Activated CD4-positive, alpha-beta memory T cell treated with anti-CD3 and anti-CD28 coated beads for 36 hours (primary cell): ENCODE measurements around the gene DBF4B. TPM values are rescaled to one million over a fixed set of nuclear protein-coding genes. Genes with fewer than 3 reads are reported as not detected.
"Not testable (repeated sequence)": the region's sequence is repeated elsewhere in the genome, so short reads cannot be mapped to it uniquely, and the experiment has no call there.

Experiments used
- CTCF ChIA-PET: fragments of 350-600 bp; sonication (Branson Sonifier 250); formaldehyde crosslinking; loops from one replicate; lab custom pipeline; 2021; ENCODE audit warnings: antibody characterized with exemption, inconsistent platforms; lab: Charles Lee
- POLR2A ChIA-PET: fragments of 350-600 bp; sonication (Branson Sonifier 250); formaldehyde crosslinking; loops from one replicate; lab custom pipeline; 2021; ENCODE audit warnings: antibody characterized with exemption; lab: Charles Lee
- DNase-seq: peaks from one replicate; pipeline ENCODE4 v3.0.0-alpha.2; 2020
- H3K27ac Mint-ChIP-seq: one replicate; pipeline ENCODE4 v1.8.0; 2021; ENCODE audit warnings: mixed read lengths
- H3K27me3 Mint-ChIP-seq: one replicate; pipeline ENCODE4 v1.8.0; 2021; ENCODE audit warnings: mixed read lengths
- H3K36me3 Mint-ChIP-seq: one replicate; pipeline ENCODE4 v1.8.0; 2021; ENCODE audit warnings: mixed read lengths
- H3K4me1 Mint-ChIP-seq: one replicate; pipeline ENCODE4 v1.8.0; 2021; ENCODE audit warnings: low read depth, mixed read lengths
- H3K4me3 Mint-ChIP-seq: one replicate; pipeline ENCODE4 v1.8.0; 2021; ENCODE audit warnings: mild to moderate bottlenecking, mixed read lengths
- H3K9me3 Mint-ChIP-seq: one replicate; pipeline ENCODE4 v1.8.0; 2021; ENCODE audit warnings: mixed read lengths
- intact Hi-C: fragments of 100-400 bp; cut with micrococcal nuclease; formaldehyde crosslinking; loops from one replicate; pipeline ENCODE4 v1.15.1; 2023
- total RNA-seq, 2 experiments: library from RNA; stranded (reverse); gene quantifications; one replicate each; pipeline ENCODE4 v1.2.3, GENCODE V29; 2021

The DBF4B gene, protein sequence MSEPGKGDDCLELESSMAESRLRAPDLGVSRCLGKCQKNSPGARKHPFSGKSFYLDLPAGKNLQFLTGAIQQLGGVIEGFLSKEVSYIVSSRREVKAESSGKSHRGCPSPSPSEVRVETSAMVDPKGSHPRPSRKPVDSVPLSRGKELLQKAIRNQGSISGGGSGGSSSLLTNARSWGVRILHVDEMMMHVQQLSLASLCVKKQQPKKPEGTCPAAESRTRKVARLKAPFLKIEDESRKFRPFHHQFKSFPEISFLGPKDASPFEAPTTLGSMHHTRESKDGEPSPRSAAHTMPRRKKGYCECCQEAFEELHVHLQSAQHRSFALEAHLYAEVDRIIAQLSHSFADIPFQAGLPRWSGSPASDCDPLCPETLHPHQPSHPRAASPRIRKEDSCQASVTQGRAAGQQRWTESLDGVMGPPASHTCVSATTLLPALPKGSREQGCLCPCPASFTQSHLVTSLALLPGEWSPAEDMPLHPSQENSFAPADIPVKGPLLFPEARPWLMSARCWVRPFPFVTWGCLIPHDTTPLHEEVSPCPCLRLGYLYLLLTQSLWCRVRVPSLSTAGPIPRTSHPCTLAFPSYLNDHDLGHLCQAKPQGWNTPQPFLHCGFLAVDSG
- total RNA-seq, result 10 to 100 TPM; 25.9 to 27.9 TPM

DNA sequence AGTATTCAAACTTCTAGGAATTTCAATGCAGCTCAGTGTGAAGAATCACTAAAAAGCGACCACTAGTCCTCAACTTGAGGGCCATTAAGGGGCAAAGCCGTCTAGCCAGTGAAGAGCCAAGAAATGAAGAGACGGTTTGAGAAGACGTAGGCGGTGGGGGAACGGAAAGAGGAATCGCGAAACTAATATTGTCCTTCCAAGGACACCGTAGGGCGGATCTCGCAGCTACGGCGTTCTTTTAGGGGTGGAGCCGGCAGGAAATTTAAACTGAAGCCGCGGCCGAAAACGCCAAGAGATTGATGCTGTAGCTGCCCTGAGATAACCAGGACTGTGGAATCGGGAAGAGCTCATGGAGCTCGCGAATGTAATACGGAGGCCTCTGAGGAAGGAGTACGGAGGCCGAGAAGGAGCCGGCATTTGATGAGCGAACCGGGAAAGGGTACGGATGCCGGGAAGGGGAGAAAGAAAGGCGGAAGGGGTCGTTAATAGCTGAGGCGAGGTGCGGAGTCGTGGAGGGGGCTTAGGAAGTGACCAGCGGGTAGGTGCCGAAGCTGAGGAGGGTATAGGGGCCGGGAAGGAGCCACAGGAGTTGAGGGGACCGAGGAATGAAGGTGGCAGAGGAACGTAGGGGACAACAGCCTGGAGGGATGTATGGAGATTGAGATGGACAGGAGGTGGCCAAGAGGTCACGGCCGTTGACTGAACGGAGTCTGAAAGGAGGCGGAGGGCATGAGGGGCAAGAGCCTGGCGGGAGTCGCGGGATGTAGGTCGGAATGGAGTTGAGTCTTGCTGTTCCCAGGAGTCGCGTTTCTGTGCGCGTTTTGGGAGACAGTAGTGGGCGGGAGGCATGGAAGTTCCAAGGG lies at the start of gene DBF4B:
DBF4B (plus strand) TSS at position 265 of the 863 bp plus-strand sequence; CDS start at position 421, 156 bp downstream.
- Mint-ChIP-seq H3K4me3 (no peak within 1 kb of the TSS), H3K36me3 (no peaks in the 10 kb centered on the region), H3K27ac (no peak within 1 kb of the TSS), H3K9me3 (no peaks in the 10 kb centered on the region), H3K4me1 (peaks cover 5% of the 10 kb centered on the region), H3K27me3 (peaks cover 4% of the 10 kb centered on the region)
- DNase-seq, result peak; percentile 89
- ChIA-PET CTCF (interaction anchor here (0.6 to 2.3 kb wide), 6 partner anchors 18 to 175 kb away, joined by 3 to 10 read pairs (median 4); partner anchors contain the start of gene CCDC43), POLR2A (interaction anchor here (1.1 to 1.2 kb wide), 4 partner anchors 10 to 353 kb away, joined by 3 to 8 read pairs (median 3); partner anchors contain the start of genes CCDC43 and NMT1)
- intact Hi-C loops, result loop anchor here (1.0 kb wide), 2 partner anchors 19 to 191 kb away; partner anchors contain the start of genes CCDC43 and EFTUD2

DNA sequence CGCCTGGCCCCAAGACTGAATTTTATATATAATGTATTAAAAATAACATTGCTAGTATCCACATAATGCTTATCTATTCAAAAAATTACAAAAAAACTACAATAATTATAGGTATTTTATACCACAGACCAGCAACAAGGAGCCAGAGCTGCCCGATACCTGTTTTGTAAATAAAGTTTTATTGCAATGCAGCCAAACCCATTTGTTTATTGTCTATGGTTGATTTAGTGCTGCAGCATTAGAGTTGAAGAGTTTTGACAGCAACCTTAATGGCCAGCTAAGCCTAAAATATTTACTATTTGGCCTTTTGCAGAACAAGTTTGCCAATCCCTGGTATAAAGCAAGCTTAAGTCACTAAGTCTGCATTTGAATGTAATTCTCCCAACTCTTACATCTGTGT lies 46.6 kb upstream of the DBF4B start:
- Mint-ChIP-seq H3K9me3 (no peaks in the 10 kb centered on the region), H3K36me3 (no peaks in the 10 kb centered on the region), H3K4me1 (peaks cover 3% of the 10 kb centered on the region), H3K27ac (no peak overlapping the region), H3K4me3 (no peak overlapping the region), H3K27me3 (peaks cover 8% of the 10 kb centered on the region)
- no peak for DNase-seq
- POLR2A ChIA-PET, result no interaction called here
- intact Hi-C loops, result no loop called here
- CTCF ChIA-PET, result no interaction called here

DNA sequence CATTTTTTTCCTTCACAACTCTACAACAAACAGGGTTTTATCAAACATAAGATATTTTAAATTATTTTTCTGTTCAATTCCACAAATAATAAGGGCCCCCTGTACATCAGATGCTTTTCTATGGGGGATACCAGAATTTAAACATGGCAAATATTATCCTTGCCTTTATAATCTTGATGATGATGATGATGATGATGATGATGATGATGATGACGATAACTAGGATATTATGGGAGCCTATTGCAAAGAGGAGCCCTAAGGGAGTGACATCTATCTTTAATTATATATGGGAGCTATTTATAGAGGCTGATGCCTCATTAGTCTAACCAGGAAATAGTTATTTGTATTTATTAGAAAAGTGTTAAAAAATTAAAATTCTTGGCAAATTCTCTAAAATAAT lies 45.4 kb upstream of the DBF4B start:
- CTCF ChIA-PET, result no interaction called here
- no peaks in the 10 kb centered on the region for H3K4me1 Mint-ChIP-seq

DNA sequence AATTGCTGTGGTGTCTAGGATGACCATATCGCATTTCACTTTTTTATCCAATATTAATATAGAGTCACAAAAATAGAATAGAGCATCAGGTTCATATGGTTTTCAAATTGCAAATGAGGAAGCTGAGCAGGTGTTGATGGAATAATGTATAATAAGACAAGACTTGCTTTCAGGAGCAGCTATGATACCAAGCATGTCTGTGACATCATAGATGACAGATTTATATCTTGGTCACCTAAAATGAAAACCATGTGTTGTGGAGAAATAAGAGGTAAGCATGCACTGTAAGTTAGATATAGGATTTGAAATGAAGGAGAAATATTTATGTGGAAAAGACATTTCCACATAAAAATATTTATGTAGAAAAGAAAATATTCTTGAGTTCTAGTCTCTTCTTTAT lies 43.6 kb upstream of the DBF4B start:
- ChIA-PET CTCF (no interaction called here), POLR2A (no interaction called here)
- Mint-ChIP-seq H3K27ac (no peak overlapping the region), H3K9me3 (no peaks in the 10 kb centered on the region), H3K36me3 (no peaks in the 10 kb centered on the region), H3K27me3 (peaks cover 2% of the 10 kb centered on the region), H3K4me3 (no peak overlapping the region), H3K4me1 (no peaks in the 10 kb centered on the region)
- intact Hi-C loops, result no loop called here
- DNase-seq, result no peak

More for the DNA sequence above, 45.4 kb upstream of the DBF4B start:
- no peak for DNase-seq
- H3K27me3 Mint-ChIP-seq, result peaks cover 2% of the 10 kb centered on the region
- no peak overlapping the region for H3K4me3 Mint-ChIP-seq
- H3K36me3 Mint-ChIP-seq, result no peaks in the 10 kb centered on the region
- intact Hi-C loops, result no loop called here
- no peak overlapping the region for H3K27ac Mint-ChIP-seq
- no peaks in the 10 kb centered on the region for H3K9me3 Mint-ChIP-seq
- POLR2A ChIA-PET, result no interaction called here

DNA sequence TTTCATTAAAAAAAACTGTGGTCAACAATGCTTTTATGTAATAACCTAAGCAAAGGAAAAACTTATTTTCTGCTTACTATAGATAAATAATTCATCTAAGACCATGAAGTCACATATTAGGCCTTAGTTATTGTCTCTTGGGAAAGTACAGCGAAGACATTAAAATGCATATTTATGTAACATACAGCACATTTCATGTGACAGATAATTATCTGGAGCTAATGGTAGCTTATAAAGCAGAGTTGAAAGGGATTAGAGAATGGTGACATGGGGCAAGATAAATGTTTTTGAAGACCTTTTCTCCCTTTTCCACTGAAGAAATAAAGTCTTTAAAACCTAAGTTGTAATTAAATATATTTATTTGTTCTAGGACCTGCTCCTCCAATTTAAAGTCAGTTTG lies 42.5 kb upstream of the DBF4B start:
- Mint-ChIP-seq H3K36me3 (no peaks in the 10 kb centered on the region), H3K27ac (no peak overlapping the region), H3K4me3 (no peak overlapping the region), H3K9me3 (no peaks in the 10 kb centered on the region), H3K4me1 (no peaks in the 10 kb centered on the region), H3K27me3 (peaks cover 2% of the 10 kb centered on the region)
- intact Hi-C loops, result no loop called here
- no peak for DNase-seq
- ChIA-PET CTCF (no interaction called here), POLR2A (no interaction called here)

DNA sequence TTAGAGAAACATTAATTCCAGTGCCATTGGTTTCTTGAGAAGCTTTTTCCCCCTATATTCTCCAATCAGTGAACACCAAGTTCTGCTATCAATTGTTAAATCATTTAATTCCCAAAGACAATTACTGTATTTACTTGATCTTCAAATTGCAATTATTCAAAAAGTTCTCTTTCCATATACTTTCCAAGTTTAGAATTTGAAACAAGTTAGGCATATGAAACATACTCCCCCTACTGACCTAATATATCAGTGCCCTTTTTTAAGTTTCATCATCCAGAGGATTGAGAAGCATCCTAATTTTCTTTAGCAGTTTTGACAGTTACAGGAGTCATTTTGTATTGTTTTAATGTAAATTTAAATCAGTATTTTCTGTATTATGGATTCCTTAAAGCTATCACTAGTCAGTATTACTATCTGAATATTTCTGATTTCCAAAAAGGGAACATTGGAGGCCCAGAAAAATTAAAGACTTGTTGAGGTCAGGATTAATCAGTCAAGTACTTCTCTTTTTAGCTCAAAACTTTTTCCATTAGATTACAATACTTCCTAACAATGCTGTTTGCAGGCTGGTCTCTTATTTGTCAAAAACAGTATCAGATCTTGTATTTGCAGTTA lies 35.9 kb upstream of the DBF4B start:
- DNase-seq, result no peak
- POLR2A ChIA-PET, result no interaction called here
- Mint-ChIP-seq H3K27me3 (no peaks in the 10 kb centered on the region), H3K4me1 (no peaks in the 10 kb centered on the region), H3K4me3 (no peak overlapping the region), H3K36me3 (peaks cover 3% of the 10 kb centered on the region), H3K9me3 (no peaks in the 10 kb centered on the region), H3K27ac (no peak overlapping the region)
- CTCF ChIA-PET, result interaction anchor here (0.7 to 1.6 kb wide), 6 partner anchors 16 to 958 kb away, joined by 3 to 5 read pairs (median 4); partner anchors contain the start of gene DBF4B
- intact Hi-C loops, result no loop called here

DNA sequence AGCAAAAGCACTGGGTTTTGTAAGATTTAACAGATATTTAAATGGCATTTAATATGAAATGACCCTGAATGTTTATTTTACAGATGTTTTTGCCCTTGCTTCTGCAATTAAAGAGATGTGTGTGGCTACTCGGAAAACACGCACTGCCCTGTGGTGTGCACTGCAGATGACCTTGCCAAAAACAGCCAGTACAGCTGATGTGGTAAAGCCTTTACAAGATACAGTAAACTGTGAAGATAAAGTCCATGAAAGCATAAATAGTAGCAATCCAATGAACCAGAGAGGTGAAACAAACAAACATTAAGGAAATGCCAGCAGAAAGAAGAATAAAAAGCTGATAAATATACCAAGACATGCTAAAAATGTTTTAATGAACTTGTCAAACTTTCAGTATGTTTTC lies 34.6 kb upstream of the DBF4B start:
- H3K4me3 Mint-ChIP-seq, result no peak overlapping the region
- CTCF ChIA-PET, result interaction anchor here (0.9 kb wide), 1 partner anchor 140 kb away, joined by 4 read pairs; no protein-coding TSS in a partner anchor
- intact Hi-C loops, result no loop called here

DNA sequence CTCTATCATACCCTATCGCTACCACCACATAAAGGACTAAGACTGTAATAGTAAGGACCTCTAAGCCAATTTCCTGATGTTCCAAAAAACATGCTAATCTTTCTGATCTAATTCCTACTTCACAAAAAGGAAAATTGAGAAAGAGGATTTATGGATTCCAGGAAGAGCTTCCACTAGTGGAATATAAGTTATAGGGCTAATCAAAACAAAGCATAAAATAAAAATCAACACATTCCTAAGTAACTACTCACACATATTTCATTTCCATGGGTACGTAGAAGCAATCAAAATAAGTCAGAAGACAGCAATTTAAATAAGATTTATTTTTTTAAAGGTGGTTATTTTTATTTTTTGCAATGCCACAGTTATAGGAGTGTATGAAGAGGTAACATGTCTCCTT lies 31.3 kb upstream of the DBF4B start:
- ChIA-PET POLR2A (no interaction called here), CTCF (no interaction called here)
- H3K9me3 Mint-ChIP-seq, result no peaks in the 10 kb centered on the region
- H3K36me3 Mint-ChIP-seq, result peaks cover 17% of the 10 kb centered on the region
- DNase-seq, result no peak
- no peaks in the 10 kb centered on the region for H3K27me3 Mint-ChIP-seq
- no peaks in the 10 kb centered on the region for H3K4me1 Mint-ChIP-seq
- H3K27ac Mint-ChIP-seq, result no peak overlapping the region
- H3K4me3 Mint-ChIP-seq, result no peak overlapping the region
- intact Hi-C loops, result no loop called here

More for the DNA sequence above, 34.6 kb upstream of the DBF4B start:
- POLR2A ChIA-PET, result no interaction called here
- DNase-seq, result no peak
- Mint-ChIP-seq H3K27me3 (no peaks in the 10 kb centered on the region), H3K9me3 (no peaks in the 10 kb centered on the region), H3K4me1 (no peaks in the 10 kb centered on the region), H3K27ac (no peak overlapping the region), H3K36me3 (peaks cover 8% of the 10 kb centered on the region)

DNA sequence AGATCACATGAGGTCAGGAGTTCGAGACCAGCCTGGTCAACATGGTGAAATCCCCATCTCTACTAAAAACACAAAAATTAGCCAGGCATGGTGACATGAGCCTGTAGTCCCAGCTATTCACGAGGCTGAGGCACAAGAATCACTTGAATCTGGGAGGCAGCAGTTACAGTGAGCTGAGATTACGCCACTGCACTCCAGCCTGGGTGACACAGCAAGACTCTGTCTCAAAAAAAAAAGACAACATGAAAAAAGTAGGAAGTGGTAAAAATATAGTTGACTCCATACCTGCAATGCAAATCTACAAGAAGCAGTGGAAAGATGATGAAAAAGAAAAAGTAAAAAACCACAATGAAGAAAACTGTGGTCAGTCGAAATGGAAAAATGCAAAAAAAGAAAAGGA lies 25.2 kb upstream of the DBF4B start:
- H3K9me3 Mint-ChIP-seq, H3K4me3 Mint-ChIP-seq, H3K27me3 Mint-ChIP-seq, intact Hi-C loops, POLR2A ChIA-PET, DNase-seq: not testable (repeated sequence)
- CTCF ChIA-PET, result interaction anchor here (1.3 kb wide), 1 partner anchor 149 kb away, joined by 3 read pairs; no protein-coding TSS in a partner anchor
- Mint-ChIP-seq H3K4me1 (peaks cover 13% of the 10 kb centered on the region), H3K36me3 (peaks cover 22% of the 10 kb centered on the region), H3K27ac (peak overlapping the region; percentile 49)

DNA sequence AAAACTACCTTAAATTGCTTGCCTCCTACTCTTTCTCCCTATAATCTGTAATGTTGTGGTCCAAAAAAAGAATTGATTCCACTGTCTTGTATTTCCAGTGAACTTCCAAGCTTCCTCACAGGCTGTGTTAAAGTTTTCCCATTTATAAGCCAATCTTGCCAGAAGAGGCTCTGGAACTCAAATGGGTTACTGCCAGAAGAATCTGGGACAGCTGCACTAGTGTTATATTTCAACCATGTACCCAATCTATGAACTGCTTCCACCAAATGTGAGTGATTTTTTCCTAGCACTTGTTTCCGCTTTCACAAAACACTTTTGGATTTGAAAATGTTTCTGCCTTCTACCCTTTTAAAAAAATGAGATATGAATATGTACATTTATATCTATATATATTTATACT lies 20.7 kb upstream of the DBF4B start:
- H3K4me3 Mint-ChIP-seq, result no peak overlapping the region
- peaks cover 33% of the 10 kb centered on the region for H3K4me1 Mint-ChIP-seq
- H3K27me3 Mint-ChIP-seq, result no peaks in the 10 kb centered on the region
- H3K9me3 Mint-ChIP-seq, result no peaks in the 10 kb centered on the region
- CTCF ChIA-PET, result no interaction called here
- peaks cover 13% of the 10 kb centered on the region for H3K36me3 Mint-ChIP-seq
- POLR2A ChIA-PET, result interaction anchor here (0.6 kb wide), 1 partner anchor 299 kb away, joined by 3 read pairs; no protein-coding TSS in a partner anchor
- intact Hi-C loops, result no loop called here
- DNase-seq, result no peak
- no peak overlapping the region for H3K27ac Mint-ChIP-seq

DNA sequence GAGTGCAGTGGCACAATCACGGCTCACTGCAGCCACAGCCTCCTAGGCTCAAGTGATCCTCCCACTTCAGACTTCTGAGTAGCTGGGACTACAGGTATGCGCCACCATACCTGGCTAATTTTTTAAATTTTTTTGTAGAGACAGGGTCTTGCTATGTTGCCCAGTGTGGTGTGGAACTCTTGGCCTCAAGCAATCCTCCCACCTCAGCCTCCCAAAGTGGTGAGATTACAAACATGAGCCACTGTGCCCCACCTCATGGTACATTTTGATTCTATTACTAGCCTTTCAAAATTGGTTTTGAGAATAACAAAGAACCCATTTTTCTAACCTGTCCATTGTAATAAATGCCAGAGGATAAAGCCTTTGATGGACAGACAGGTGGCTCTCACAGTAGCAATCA lies 20.3 kb upstream of the DBF4B start:
- ChIA-PET POLR2A (interaction anchor here (0.8 to 1.4 kb wide), 2 partner anchors 20 to 211 kb away, joined by 3 to 4 read pairs; partner anchors contain the start of genes DBF4B and EFTUD2), CTCF (interaction anchor here (0.5 to 1.1 kb wide), 2 partner anchors 16 to 154 kb away, joined by 3 read pairs; no protein-coding TSS in a partner anchor)
- peaks cover 10% of the 10 kb centered on the region for H3K36me3 Mint-ChIP-seq
- no peaks in the 10 kb centered on the region for H3K9me3 Mint-ChIP-seq
- no peak overlapping the region for H3K27ac Mint-ChIP-seq
- intact Hi-C loops, result no loop called here
- peaks cover 32% of the 10 kb centered on the region for H3K4me1 Mint-ChIP-seq
- H3K27me3 Mint-ChIP-seq, result no peaks in the 10 kb centered on the region
- H3K4me3 Mint-ChIP-seq, result peak overlapping the region; percentile 99
- no peak for DNase-seq
